Activated gamma-delta T cell (primary cell): ENCODE measurements around the gene TNIK.

Source experiments
- DNase-seq: peaks from one replicate; lab custom pipeline; 2025; lab: John Stamatoyannopoulos, UW
- total RNA-seq, 2 donors: gene quantifications; one replicate each; lab custom pipeline; 2026; lab: John Stamatoyannopoulos, UW

TNIK gene
- total RNA-seq: 108 to 114 reads per million in 2 donors

GRCh38 chr3:171459942-171460724 is at the start of gene TNIK:
TNIK (minus strand) TSS chr3:171460405; CDS start chr3:171460063, 342 bp downstream.
- peak; percentile 70 for DNase-seq

DNA sequence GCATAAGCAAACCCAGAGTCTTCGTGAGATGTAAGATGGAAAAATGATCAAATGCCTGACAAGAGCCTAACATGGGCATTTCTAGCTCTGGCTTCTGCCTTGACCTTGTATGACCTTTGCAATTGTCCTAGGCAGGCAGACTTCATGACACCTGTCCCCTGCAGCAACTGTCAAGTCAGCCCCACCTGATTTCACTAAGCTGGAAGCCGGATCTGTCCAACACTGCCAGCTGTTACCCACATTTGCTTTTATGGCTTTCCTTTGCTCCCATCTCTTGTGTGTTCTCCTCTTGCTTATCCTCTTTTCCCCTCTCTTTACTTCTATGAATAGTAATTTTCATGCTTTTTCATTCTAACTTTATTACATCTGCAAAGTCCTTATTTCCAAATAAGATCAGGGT is 48.5 kb upstream of the TNIK start:
- no peak for DNase-seq

- DNase-seq: no peak
Measured at GRCh38 chr3:171508206-171508605, 48.0 kb upstream of the TNIK start.

- DNase-seq: no peak
Measured at GRCh38 chr3:171506743-171507319, 46.6 kb upstream of the TNIK start.

- DNase-seq: no peak
Measured at GRCh38 chr3:171505822-171506333, 45.7 kb upstream of the TNIK start.

DNA sequence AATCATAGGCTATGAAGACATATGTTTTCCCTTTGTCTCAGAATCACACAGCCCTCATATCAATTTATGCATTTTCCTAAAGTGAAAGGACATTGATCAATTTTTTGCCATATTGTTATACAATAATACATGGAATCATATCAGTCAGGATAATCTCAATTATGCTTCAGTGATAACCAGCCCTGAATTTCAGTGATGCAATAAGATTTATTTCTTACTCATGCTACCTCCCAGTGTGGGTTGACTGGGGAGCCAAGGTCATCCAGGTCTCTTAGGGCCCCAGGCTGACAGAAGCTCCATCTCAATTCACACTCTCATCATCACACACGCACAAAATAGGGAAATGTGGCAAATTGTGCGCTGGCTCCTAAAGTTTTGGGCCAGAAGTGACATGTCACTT is 44.2 kb upstream of the TNIK start:
- no peak for DNase-seq

GRCh38 chr3:171503817-171504216 is 43.6 kb upstream of the TNIK start:
- DNase-seq: no peak

DNA sequence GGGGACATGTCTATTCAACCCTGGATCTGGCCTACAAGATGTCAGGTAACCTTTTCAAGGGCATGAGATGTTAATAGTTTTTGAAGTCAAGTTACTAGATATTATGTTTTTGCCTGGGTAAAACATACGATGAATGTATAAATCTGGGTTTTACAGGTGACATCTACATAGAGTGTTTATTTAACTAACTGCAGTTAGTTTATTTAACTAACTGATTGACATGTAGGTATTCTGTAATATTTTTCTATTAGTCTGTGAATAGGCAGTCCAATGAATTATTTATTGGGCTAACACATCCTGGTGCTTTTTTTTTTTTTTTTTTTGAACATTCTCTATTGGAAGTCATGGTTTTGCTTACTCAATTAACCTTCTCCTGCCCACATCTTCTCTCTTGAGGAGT is 38.7 kb upstream of the TNIK start:
- no peak for DNase-seq

GRCh38 chr3:171497468-171497867 is 37.3 kb upstream of the TNIK start:
- no peak for DNase-seq

DNA sequence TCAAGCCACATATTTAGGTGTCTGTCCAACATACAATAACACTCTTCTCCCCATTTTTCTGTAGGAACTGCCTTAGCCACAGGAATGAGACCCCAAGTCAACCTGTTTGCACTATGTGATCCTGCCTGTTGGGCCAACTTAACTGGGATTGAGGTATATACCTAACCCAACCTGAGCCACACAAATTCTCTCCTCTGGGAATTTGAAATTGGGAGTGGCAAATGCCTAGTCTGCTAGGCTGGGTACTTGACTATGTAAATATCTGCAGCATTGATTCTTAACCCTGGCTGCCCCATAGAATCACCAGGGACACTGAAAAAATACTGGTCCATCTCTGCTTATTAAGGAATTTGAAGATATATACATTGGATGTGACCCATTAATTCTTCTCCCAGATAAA is 35.2 kb upstream of the TNIK start:
- DNase-seq: no peak

GRCh38 chr3:171494457-171495109 is 34.4 kb upstream of the TNIK start:
- DNase-seq: no peak

- no peak for DNase-seq
Measured at GRCh38 chr3:171491361-171491760, 31.2 kb upstream of the TNIK start.

- DNase-seq: no peak
Measured at GRCh38 chr3:171490901-171491300, 30.7 kb upstream of the TNIK start.

GRCh38 chr3:171489348-171489747 is 29.1 kb upstream of the TNIK start:
- no peak for DNase-seq

GRCh38 chr3:171488479-171488878 is 28.3 kb upstream of the TNIK start:
- no peak for DNase-seq

- no peak for DNase-seq
Measured at GRCh38 chr3:171487382-171487781, 27.2 kb upstream of the TNIK start.

DNA sequence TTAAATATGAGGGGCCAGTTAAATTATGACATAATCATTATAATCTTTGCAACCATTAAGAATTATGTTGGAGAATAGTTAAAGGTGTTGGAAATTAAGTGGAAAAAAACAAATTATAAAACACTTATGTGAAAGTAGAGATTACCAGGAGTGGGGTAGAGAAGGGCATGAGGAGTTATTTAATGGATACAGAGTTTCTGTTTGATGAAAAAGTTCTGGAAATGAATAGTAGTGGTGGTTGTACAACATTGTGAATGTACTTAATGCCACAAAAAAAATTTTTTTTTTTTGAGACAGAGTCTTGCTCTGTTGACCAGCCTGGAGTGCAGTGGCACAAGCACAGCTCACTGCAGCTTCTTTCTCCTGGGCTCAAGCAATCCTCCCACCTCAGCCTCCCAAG is 25.1 kb upstream of the TNIK start:
- no peak for DNase-seq

DNA sequence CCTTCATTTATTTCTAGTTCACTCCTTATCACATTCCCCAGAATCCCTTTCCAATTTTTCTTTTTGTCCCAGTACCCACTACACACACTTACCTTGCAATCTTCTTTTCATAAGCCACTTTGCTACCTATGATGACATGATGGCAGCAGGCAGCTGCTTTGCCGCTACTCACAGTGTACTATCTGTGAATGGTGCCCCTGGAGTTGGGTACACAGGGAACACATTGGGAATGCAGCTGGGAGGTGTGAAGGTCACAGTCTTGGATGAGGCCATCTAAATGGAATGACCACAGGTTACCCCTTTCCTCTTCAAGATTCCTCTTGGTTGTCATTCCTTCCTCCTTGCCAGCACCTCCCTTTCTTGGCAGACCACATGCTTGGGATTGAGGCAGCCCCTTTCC is 20.8 kb upstream of the TNIK start:
- no peak for DNase-seq

DNA sequence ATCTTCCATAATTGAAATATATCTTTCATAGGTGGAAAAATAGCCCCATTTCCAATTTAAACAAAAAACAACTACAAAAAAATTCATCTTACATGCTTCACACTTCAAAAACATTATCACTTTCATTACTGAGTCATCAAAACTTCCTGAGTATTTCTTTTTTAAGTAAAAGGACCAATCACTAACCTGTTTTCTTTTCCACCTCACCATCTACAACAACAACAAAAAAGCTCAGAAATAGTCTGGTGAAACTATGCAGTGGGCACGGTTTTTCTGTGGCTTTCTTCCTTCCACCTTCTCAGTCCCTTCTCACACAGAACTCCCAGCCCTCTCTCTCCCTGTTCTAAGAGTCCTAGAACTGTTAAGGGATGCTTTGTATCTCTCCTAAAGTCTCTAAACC is 20.3 kb upstream of the TNIK start:
- no peak for DNase-seq

DNA sequence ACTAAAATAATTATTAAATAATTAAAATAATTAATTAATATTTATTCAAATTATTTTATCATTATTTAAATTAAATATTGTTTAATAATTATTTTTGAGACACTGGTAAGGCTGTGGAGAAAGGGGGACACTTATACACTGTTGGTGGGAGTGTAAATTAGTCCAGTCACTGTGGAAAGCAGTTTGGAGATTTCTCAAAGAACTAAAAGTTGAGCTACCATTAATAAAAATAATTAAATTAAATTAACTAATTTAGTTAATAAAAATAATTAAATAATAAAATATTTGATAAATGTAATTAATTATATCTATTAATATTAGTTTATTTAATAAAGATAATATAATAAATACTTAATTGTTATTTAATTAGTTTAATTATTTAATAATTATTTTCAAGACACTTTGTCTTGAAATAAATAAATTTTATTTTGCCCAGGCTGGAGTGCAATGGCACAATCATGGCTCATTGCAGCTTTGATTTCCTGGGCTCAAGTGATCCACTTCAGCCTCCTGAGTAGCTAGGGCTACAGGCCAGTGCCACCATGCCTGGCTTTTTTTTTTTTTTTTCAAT is 16.4 kb upstream of the TNIK start:
- DNase-seq: no peak

GRCh38 chr3:171472552-171472951 is 12.3 kb upstream of the TNIK start:
- no peak for DNase-seq

DNA sequence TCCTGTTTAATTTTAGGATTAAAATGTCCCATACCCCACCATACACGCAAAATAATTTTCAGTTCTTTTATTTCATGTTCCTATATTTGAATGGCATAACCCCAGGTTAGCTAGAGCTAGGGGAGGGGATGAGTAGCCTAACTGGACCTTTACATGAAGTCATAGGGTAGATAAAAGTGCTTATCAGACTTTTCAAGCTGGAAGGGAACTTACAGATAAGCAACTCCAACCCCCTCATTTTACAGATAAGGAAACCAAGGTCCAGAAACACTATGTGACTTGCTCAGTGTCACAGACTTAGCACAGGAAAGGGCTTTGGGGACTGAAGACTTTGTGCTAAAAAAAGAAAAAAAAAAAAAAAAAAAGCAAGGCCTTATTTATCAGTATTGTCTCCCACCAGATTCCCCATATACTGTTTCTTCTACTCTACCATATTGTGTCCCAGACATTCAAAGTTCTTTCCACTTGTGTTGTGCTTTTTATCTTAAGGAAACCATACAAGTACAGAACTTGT is 10.6 kb upstream of the TNIK start:
- DNase-seq: no peak
